HEK293 (cell line): ENCODE results near the gene MACIR.

Experiments
- CTCF ChIA-PET: fragments of 350-600 bp; formaldehyde crosslinking; extraction: SDS; loops from one replicate; lab custom pipeline; 2021; ENCODE audit warnings: antibody characterized with exemption; lab: Yijun Ruan, JAX
- POLR2A ChIA-PET: fragments of 300-600 bp; formaldehyde crosslinking; extraction: SDS; loops from one replicate; lab custom pipeline; 2020; ENCODE audit warnings: antibody characterized with exemption, inconsistent platforms; lab: Yijun Ruan, JAX
- H3K27ac ChIP-seq: fragments of 200-500 bp; sonication (Bioruptor generic); 2 replicates; pipeline ENCODE4 v1.5.1; 2014; ENCODE audit warnings: low read depth, low read length, control low read depth, inconsistent platforms; ENCODE audit errors: extremely low read depth
- H3K36me3 ChIP-seq, 2 experiments: fragments of 200-500 bp in 1 of 2; sonication (Bioruptor generic) in 1 of 2; 1 replicate in 1 of 2; 2 replicates in 1 of 2; pipeline ENCODE4 v1.5.1; 2014 to 2017; ENCODE audit warnings: inconsistent platforms in 2 of 2, low read length in 2 of 2; ENCODE audit not compliant: control insufficient read depth in 2 of 2, insufficient read depth in 1 of 2
- H3K4me1 ChIP-seq: fragments of 200-500 bp; sonication (Bioruptor generic); 2 replicates; pipeline ENCODE4 v1.5.1; 2014; ENCODE audit warnings: mild to moderate bottlenecking, low read length, inconsistent platforms; ENCODE audit not compliant: control insufficient read depth, insufficient read depth
- H3K4me3 ChIP-seq: 2 replicates; pipeline ENCODE4 v1.5.1; 2011; ENCODE audit warnings: low read depth, mild to moderate bottlenecking, control low read depth, low read length, moderate library complexity
- H3K9me3 ChIP-seq: fragments of 200-500 bp; sonication (Bioruptor generic); 2 replicates; pipeline ENCODE4 v1.5.1; 2014; ENCODE audit warnings: low read depth, low read length, inconsistent platforms; ENCODE audit not compliant: control insufficient read depth, insufficient read depth
- IKZF3 ChIP-seq: fragments of 450-650 bp; IDR thresholded peaks from 2 replicates; pipeline ENCODE4 v1.5.0; 2018; ENCODE audit warnings: missing biosample characterization, mild to moderate bottlenecking, missing genetic modification characterization, moderate library complexity
- KLF1 ChIP-seq: fragments of 450-650 bp; formaldehyde crosslinking; IDR thresholded peaks from 2 replicates; pipeline ENCODE4 v1.5.1; 2016; ENCODE audit warnings: missing biosample characterization, missing genetic modification characterization
- REPIN1 ChIP-seq: fragments of 450-650 bp; formaldehyde crosslinking; IDR thresholded peaks from 2 replicates; pipeline ENCODE4 v1.5.1; 2017; ENCODE audit warnings: missing biosample characterization, missing genetic modification characterization, low read depth
- SP3 ChIP-seq: fragments of 450-650 bp; formaldehyde crosslinking; IDR thresholded peaks from 2 replicates; pipeline ENCODE4 v1.5.1; 2016; ENCODE audit warnings: missing biosample characterization, missing genetic modification characterization
- ZBTB17 ChIP-seq: fragments of 450-650 bp; formaldehyde crosslinking; IDR thresholded peaks from 2 replicates; pipeline ENCODE4 v1.5.1; 2016; ENCODE audit warnings: missing biosample characterization, missing genetic modification characterization
- ZBTB48 ChIP-seq: fragments of 450-650 bp; formaldehyde crosslinking; IDR thresholded peaks from 2 replicates; pipeline ENCODE4 v1.5.1; 2016; ENCODE audit warnings: missing biosample characterization, missing genetic modification characterization
- ZEB2 ChIP-seq: fragments of 450-650 bp; formaldehyde crosslinking; IDR thresholded peaks from 2 replicates; pipeline ENCODE4 v1.5.1; 2016; ENCODE audit warnings: missing biosample characterization, missing genetic modification characterization
- ZIC2 ChIP-seq: fragments of 450-650 bp; formaldehyde crosslinking; IDR thresholded peaks from 2 replicates; pipeline ENCODE4 v1.5.1; 2016; ENCODE audit warnings: missing biosample characterization, missing genetic modification characterization
- ZNF132 ChIP-seq: fragments of 450-650 bp; formaldehyde crosslinking; IDR thresholded peaks from 2 replicates; pipeline ENCODE4 v1.5.1; 2017; ENCODE audit warnings: missing biosample characterization, missing genetic modification characterization, borderline replicate concordance
- ZNF24 ChIP-seq: fragments of 450-650 bp; formaldehyde crosslinking; IDR thresholded peaks from 2 replicates; pipeline ENCODE4 v1.5.1; 2016; ENCODE audit warnings: missing biosample characterization, missing genetic modification characterization
- ZNF394 ChIP-seq: fragments of 450-650 bp; formaldehyde crosslinking; IDR thresholded peaks from 2 replicates; pipeline ENCODE4 v1.5.1; 2016; ENCODE audit warnings: missing biosample characterization, missing genetic modification characterization, mild to moderate bottlenecking, moderate library complexity, borderline replicate concordance
- ZNF423 ChIP-seq: fragments of 450-650 bp; formaldehyde crosslinking; IDR thresholded peaks from 2 replicates; pipeline ENCODE4 v1.5.1; 2016; ENCODE audit warnings: missing biosample characterization, missing genetic modification characterization
- ZNF473 ChIP-seq: fragments of 450-650 bp; formaldehyde crosslinking; IDR thresholded peaks from 2 replicates; pipeline ENCODE4 v1.5.1; 2017; ENCODE audit warnings: missing biosample characterization, missing genetic modification characterization
- ZNF501 ChIP-seq: fragments of 450-650 bp; formaldehyde crosslinking; IDR thresholded peaks from 2 replicates; pipeline ENCODE4 v1.5.1; 2016; ENCODE audit warnings: missing biosample characterization, missing genetic modification characterization
- ZNF510 ChIP-seq: fragments of 450-650 bp; formaldehyde crosslinking; IDR thresholded peaks from 2 replicates; pipeline ENCODE4 v1.5.1; 2018; ENCODE audit warnings: mild to moderate bottlenecking, missing genetic modification characterization, missing biosample characterization; ENCODE audit not compliant: insufficient replicate concordance
- ZNF561 ChIP-seq: fragments of 450-650 bp; IDR thresholded peaks from 2 replicates; pipeline ENCODE4 v1.5.1; 2018; ENCODE audit warnings: missing biosample characterization, missing genetic modification characterization, borderline replicate concordance
- ZNF610 ChIP-seq: fragments of 450-650 bp; formaldehyde crosslinking; IDR thresholded peaks from 2 replicates; pipeline ENCODE4 v1.5.1; 2016; ENCODE audit warnings: missing biosample characterization, missing genetic modification characterization, borderline replicate concordance
- ZNF747 ChIP-seq: fragments of 450-650 bp; formaldehyde crosslinking; IDR thresholded peaks from 2 replicates; pipeline ENCODE4 v1.5.1; 2016; ENCODE audit warnings: missing biosample characterization, missing genetic modification characterization
- ZNF777 ChIP-seq: fragments of 450-650 bp; formaldehyde crosslinking; IDR thresholded peaks from 2 replicates; pipeline ENCODE4 v1.5.1; 2017; ENCODE audit warnings: missing biosample characterization, missing genetic modification characterization, borderline replicate concordance
- ZSCAN30 ChIP-seq: fragments of 450-650 bp; IDR thresholded peaks from 2 replicates; pipeline ENCODE4 v1.5.1; 2018; ENCODE audit warnings: missing biosample characterization, mild to moderate bottlenecking, missing genetic modification characterization, moderate library complexity
- TF ChIP-seq, protein P1 (sequence below): fragments of 450-650 bp; formaldehyde crosslinking; conservative IDR thresholded peaks from 2 replicates; pipeline ENCODE4 v1.5.1; 2016; ENCODE audit warnings: low read depth, missing biosample characterization, missing genetic modification characterization
- TF ChIP-seq, protein P2 (sequence below): fragments of 450-650 bp; formaldehyde crosslinking; IDR thresholded peaks from 2 replicates; pipeline ENCODE4 v1.5.1; 2016; ENCODE audit warnings: missing biosample characterization, missing genetic modification characterization
- TF ChIP-seq, protein P3 (sequence below): IDR thresholded peaks from 2 replicates; pipeline ENCODE4 v1.6.1; 2011; ENCODE audit warnings: mild to moderate bottlenecking, low read depth, low read length, borderline replicate concordance
- TF ChIP-seq, protein P4 (sequence below): fragments of 450-650 bp; formaldehyde crosslinking; IDR thresholded peaks from 2 replicates; pipeline ENCODE4 v1.5.1; 2017; ENCODE audit warnings: missing biosample characterization, mild to moderate bottlenecking, missing genetic modification characterization, moderate library complexity

The MACIR gene

GRCh38 chr5:103258368-103258956, at the start of gene MACIR (continued):
- TF ChIP-seq ZBTB48 (peak; percentile 91), SP3 (peak; percentile 99), KLF1 (tag by site-specific recombination) (peak; percentile 81; the same call in 1 of the 2 replicates), ZNF24 (no peak; the same call in 1 of the 2 replicates), ZEB2 (tag by site-specific recombination) (peak; percentile 92), ZNF561 (0 out of 2 replicates have a peak, but pooled peaks have one; percentile 59), IKZF3 (0 out of 2 replicates have a peak, but pooled peaks have one; percentile 18), ZBTB17 (tag by site-specific recombination) (peak; percentile 95), ZNF510 (tag by site-specific recombination) (no peak), ZNF610 (tag by site-specific recombination) (0 out of 2 replicates have a peak, but pooled peaks have one; percentile 63), ZNF501 (tag by site-specific recombination) (peak; percentile 98), ZNF423 (tag by site-specific recombination) (peak; percentile 18; the same call in 1 of the 2 replicates)
- TF ChIP-seq, protein P1, sequence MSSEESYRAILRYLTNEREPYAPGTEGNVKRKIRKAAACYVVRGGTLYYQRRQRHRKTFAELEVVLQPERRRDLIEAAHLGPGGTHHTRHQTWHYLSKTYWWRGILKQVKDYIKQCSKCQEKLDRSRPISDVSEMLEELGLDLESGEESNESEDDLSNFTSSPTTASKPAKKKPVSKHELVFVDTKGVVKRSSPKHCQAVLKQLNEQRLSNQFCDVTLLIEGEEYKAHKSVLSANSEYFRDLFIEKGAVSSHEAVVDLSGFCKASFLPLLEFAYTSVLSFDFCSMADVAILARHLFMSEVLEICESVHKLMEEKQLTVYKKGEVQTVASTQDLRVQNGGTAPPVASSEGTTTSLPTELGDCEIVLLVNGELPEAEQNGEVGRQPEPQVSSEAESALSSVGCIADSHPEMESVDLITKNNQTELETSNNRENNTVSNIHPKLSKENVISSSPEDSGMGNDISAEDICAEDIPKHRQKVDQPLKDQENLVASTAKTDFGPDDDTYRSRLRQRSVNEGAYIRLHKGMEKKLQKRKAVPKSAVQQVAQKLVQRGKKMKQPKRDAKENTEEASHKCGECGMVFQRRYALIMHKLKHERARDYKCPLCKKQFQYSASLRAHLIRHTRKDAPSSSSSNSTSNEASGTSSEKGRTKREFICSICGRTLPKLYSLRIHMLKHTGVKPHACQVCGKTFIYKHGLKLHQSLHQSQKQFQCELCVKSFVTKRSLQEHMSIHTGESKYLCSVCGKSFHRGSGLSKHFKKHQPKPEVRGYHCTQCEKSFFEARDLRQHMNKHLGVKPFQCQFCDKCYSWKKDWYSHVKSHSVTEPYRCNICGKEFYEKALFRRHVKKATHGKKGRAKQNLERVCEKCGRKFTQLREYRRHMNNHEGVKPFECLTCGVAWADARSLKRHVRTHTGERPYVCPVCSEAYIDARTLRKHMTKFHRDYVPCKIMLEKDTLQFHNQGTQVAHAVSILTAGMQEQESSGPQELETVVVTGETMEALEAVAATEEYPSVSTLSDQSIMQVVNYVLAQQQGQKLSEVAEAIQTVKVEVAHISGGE (tag by site-specific recombination): no peak

DNA sequence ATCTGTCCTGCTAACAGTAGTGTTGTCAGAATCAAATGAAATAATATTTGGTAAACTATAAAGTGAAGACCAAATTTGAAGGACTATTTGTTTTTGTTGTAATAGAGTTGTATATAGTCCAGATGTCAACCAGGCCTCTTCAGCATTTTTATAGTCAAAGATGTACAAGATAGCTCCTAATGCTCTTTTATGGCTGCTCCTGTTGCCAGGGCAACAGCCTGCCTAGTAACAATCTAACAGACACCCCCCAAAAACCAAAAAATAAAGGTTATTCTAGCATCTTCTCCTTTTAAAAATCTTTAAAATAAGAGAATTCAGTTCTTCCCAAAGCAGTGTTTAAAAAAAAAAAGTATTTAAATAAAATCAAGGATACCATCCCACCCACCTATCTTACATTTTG, 49.5 kb upstream of the MACIR start:
- Histone ChIP-seq H3K9me3 (no peaks in the 10 kb centered on the region), H3K27ac (no peak overlapping the region), H3K4me1 (no peaks in the 10 kb centered on the region), H3K4me3 (no peak overlapping the region), H3K36me3 (no peaks in the 10 kb centered on the region)
- ChIA-PET CTCF (interaction anchor here (1.0 kb wide), 1 partner anchor 16 kb away, joined by 6 read pairs; no protein-coding TSS in a partner anchor), POLR2A (no interaction called here)
- TF ChIP-seq ZIC2 (tag by site-specific recombination): no peak
- TF ChIP-seq ZNF394 (tag by site-specific recombination): no peak
- TF ChIP-seq, protein P2, sequence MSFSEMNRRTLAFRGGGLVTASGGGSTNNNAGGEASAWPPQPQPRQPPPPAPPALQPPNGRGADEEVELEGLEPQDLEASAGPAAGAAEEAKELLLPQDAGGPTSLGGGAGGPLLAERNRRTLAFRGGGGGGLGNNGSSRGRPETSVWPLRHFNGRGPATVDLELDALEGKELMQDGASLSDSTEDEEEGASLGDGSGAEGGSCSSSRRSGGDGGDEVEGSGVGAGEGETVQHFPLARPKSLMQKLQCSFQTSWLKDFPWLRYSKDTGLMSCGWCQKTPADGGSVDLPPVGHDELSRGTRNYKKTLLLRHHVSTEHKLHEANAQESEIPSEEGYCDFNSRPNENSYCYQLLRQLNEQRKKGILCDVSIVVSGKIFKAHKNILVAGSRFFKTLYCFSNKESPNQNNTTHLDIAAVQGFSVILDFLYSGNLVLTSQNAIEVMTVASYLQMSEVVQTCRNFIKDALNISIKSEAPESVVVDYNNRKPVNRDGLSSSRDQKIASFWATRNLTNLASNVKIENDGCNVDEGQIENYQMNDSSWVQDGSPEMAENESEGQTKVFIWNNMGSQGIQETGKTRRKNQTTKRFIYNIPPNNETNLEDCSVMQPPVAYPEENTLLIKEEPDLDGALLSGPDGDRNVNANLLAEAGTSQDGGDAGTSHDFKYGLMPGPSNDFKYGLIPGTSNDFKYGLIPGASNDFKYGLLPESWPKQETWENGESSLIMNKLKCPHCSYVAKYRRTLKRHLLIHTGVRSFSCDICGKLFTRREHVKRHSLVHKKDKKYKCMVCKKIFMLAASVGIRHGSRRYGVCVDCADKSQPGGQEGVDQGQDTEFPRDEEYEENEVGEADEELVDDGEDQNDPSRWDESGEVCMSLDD (tag by site-specific recombination): no peak
- TF ChIP-seq, protein P3, sequence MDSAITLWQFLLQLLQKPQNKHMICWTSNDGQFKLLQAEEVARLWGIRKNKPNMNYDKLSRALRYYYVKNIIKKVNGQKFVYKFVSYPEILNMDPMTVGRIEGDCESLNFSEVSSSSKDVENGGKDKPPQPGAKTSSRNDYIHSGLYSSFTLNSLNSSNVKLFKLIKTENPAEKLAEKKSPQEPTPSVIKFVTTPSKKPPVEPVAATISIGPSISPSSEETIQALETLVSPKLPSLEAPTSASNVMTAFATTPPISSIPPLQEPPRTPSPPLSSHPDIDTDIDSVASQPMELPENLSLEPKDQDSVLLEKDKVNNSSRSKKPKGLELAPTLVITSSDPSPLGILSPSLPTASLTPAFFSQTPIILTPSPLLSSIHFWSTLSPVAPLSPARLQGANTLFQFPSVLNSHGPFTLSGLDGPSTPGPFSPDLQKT: no peak
- no peak for TF ChIP-seq ZNF132 (tag by site-specific recombination)
- TF ChIP-seq ZNF473: no peak
- no peak for TF ChIP-seq ZNF777
- TF ChIP-seq, protein P4, sequence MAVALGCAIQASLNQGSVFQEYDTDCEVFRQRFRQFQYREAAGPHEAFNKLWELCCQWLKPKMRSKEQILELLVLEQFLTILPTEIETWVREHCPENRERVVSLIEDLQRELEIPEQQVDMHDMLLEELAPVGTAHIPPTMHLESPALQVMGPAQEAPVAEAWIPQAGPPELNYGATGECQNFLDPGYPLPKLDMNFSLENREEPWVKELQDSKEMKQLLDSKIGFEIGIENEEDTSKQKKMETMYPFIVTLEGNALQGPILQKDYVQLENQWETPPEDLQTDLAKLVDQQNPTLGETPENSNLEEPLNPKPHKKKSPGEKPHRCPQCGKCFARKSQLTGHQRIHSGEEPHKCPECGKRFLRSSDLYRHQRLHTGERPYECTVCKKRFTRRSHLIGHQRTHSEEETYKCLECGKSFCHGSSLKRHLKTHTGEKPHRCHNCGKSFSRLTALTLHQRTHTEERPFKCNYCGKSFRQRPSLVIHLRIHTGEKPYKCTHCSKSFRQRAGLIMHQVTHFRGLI: no peak
- no peak for TF ChIP-seq ZNF747
- no peak for TF ChIP-seq REPIN1 (tag by site-specific recombination)
- TF ChIP-seq ZSCAN30 (tag by site-specific recombination): no peak
